Tongue (tissue), 2 donors: ENCODE results near the gene PM20D2. TPM values are rescaled to one million over a fixed set of nuclear protein-coding genes. Genes with fewer than 3 reads are reported as not detected.

Experiments used
- DNase-seq: peaks from one replicate; pipeline ENCODE4 v3.0.0-alpha.2; 2015
- total RNA-seq: library from RNA; depleted of rRNA; stranded (reverse); fragments of >200 nt; gene quantifications from one replicate; pipeline ENCODE4 v1.2.3, GENCODE V29; 2014

PM20D2 gene
- total RNA-seq, 1 donor from 2014 or later: 105 TPM

GRCh38 chr6:89145091-89145955 lies 532 bp upstream of the PM20D2 start:
- DNase-seq: peak; percentile 73

- peak; percentile 64 for DNase-seq
Measured at GRCh38 chr6:89146718-89147700, 1.2 kb downstream of the PM20D2 start.

DNA sequence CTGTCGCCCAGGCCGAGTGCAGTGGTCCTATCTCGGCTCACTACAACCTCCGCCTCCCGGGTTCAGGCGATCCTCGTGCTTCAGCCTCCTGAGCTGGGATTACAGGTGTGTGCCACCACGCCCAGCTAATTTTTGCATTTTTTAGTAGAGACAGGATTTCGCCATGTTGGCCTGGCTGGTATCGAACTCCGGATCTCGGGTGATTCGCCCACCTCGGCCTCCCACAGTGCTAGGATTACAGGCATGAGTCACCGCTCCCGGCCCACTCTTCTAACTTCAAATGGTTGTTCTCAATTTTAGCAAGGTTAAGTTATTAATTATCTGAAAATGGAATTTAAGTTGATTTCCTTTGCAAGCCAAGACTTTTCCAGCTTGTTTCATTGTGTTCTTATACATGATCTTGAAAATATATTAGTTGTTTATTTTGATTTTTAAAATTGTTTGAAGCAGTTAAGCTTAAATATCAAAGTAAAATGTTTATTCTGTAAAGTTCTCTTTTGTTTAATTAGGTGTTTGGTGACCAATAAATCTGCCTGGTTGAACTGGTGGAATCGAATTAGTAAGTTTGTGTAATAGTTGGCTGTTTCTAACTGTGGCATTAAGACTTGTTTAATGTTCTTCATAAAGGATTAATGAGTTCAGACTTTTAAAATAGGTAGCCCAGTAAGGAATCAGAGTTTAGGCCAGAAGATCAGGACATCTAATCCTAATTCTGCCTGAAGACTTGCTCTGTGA lies 2.3 kb downstream of the PM20D2 start:
- no peak for DNase-seq

DNA sequence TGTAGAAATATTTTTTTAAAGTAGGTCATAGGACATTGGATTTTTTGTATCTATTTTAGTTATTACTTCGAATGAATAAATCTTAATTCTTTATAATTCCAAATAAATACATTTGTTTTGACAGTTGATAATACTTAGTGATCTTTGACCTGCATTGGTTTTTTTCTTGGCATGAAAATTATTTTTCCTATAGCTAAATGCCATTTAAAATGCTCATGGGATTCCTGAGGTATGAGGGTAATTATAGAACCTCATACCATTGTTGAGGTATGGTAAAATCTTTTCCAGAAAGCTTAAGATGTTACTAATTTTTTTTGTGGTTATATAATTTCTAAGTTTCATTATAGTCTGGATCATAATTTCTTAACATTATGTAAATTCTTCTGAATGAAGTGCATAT lies 8.3 kb downstream of the PM20D2 start:
- no peak for DNase-seq

- DNase-seq: no peak
Measured at GRCh38 chr6:89160331-89161092, 14.7 kb downstream of the PM20D2 start.

- peak; percentile 25 for DNase-seq
Measured at GRCh38 chr6:89161326-89162046, 15.6 kb downstream of the PM20D2 start.

- peak; percentile 31 for DNase-seq
Measured at GRCh38 chr6:89162047-89162371, 16.2 kb downstream of the PM20D2 start.

DNA sequence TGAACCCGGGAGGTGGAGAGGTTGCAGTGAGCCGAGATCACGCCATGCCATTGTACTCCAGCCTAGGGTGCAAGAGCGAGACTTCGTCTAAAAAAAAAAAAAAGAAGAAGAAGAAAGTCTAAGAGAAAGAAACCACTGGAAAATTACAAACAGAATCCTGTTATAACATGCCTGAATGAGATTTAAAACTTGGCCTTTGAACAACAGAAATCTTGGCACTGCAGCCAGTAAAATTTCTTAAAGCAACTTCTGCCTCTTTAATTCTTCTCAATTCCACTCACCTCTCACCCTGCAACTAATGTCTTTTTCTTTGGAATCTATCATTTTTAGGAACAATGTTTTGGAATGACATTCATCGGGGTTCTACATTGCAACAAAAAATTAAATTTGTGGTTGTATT lies 26.3 kb downstream of the PM20D2 start:
- peak; percentile 30 for DNase-seq

DNA sequence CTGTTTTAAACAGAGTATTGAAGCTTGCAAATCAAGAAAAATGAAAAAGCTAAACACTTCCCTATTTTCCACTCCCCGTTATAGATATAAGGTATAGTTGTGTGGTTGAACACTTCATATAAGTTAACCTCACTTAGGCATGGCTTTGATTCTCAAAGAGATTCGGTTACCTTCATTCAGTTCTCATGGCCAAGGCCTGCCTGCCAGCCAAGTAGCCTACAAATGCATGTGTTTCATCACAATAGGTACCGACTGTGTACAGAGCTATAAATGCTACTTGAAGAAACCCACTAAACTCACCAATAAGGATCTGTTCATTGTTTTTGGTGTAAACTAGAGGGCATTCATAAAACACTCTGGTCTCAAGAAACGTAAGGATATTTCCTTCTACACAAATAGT lies 27.8 kb downstream of the PM20D2 start:
- no peak for DNase-seq

DNA sequence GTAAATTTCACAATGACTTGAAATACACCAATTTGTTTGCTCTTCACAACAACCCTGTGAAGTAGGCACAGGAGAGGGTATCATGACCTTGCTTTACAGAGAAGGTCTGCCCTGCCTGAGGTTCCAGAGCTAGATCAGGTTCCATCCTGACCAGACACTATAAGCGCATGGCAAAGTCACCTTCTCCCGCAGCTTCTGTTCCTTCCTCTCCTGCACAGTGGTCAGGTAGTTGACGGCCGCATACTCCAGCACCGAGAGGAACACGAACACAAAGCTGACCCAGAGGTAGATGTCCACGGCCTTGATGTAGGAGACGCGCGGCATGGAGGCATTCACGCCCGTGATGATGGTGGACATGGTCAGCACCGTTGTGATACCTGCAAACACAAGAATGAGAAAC lies 34.3 kb downstream of the PM20D2 start:
- no peak for DNase-seq

GRCh38 chr6:89180971-89181370 lies 35.1 kb downstream of the PM20D2 start:
- peak; percentile 79 for DNase-seq

DNA sequence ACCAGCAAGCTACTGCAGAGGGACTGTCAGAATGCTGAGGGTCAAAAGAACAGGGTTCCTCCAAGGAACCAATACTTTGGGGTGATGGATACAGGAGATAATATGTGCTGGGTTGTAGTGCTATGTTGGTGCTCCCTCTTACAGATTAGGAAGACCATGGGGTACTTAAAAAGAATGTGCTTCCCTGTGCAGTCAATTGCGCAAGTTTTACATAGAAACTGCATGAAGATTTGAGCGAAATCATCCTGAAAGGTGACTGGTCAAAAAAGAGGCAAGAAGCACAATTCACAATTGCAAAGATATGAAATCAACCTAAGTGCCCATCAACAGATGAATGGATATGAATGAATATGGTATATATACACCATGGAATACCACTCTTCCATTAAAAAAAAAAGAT lies 37.4 kb downstream of the PM20D2 start:
- DNase-seq: no peak

GRCh38 chr6:89184344-89184743 lies 38.5 kb downstream of the PM20D2 start:
- DNase-seq: no peak

DNA sequence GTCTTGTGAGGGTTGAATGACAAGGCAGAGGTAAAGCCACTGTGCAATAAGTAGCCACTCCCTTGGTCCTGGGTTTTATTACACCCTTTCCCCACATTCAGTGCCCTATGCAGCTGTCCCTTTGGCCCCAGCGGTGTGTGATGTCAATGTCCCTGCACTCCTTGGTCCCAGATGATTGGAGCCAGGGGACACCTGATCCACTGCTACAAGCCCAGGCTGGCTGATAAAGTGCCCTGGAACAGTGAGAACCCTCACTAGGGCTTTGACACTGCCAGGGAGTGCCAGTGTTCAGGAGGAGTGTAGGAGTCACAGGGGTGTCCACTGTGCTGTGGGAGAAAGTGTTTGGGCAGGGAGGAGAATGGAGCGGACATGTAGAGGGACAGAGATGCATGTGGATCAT lies 40.9 kb downstream of the PM20D2 start:
- DNase-seq: no peak

GRCh38 chr6:89187504-89187903 lies 41.6 kb downstream of the PM20D2 start:
- no peak for DNase-seq

- DNase-seq: no peak
Measured at GRCh38 chr6:89190741-89191140, 44.9 kb downstream of the PM20D2 start.

DNA sequence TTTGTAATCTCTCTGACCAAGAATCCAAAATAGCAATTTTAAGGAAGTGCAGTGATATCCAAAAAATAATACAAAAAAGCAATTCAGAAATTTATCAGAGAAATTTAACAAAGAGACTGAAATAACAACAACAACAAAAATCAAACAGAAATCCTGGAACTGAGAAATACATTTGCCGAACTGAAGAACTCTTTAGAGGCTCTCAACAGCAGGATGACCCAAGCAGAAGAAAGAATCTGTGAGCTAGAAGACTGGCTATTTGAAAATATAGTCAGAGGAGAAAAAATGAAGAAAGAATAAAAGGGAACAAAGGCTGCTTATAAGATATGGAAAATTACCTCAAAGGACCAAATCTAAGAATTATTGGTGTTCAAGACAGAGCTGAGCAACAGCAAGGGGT lies 48.7 kb downstream of the PM20D2 start:
- no peak for DNase-seq

DNA sequence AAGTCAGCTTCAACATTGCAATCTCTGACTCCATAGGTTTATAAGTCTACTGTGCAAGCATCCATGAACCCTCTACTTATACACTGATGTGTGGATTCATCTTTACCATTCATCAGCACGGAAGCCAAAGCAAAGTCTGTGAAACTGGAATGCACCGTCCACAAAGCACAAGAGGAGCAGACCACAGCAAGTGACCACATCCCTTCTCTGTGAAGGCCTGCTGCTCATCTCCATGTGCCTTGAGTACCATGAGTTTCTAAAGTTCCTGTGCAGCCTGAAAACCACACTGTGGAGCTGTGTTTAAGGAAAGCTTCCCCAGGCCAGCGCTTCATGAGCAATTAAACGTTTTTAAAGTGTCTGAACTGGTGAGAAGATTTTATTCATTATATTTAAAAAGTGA lies 51.3 kb downstream of the PM20D2 start:
- no peak for DNase-seq

DNA sequence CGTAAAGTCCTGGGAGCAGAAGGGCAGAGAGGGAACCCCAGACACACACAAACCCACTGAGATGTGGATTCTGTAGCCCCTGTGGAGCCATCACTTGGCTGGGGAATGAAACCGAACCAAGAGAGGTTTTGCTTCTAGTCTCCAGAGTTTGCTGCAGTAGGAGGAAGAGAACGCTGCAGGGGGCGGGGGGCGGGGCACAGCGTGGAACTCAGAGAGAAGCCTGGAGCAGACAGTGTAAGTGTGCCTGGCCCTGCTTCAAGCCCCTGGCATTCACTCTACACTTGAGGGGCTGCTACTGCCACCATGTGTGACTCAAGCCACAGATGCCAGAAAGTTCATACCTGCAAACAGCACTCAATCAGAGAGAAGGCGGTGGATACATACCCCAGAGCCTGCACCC lies 52.4 kb downstream of the PM20D2 start:
- DNase-seq: no peak

DNA sequence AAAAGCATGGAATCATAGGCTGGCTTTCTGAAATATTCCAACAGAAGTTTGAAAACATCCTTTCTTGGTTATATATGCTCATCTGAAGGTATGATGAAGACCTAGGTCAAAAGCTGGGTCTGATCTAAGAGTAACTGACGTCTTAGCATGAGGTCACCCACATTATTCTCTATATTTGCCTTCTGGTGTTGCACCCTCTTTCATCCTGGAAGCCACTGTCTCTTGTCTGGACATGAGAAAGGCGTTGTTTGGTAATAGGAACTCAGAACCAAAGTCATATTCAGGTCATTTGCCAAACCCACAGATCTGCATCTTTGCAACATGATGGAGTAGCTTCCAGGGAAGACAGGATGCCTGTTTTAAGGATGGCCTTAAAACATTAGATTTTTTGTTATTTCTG lies 53.7 kb downstream of the PM20D2 start:
- no peak for DNase-seq

DNA sequence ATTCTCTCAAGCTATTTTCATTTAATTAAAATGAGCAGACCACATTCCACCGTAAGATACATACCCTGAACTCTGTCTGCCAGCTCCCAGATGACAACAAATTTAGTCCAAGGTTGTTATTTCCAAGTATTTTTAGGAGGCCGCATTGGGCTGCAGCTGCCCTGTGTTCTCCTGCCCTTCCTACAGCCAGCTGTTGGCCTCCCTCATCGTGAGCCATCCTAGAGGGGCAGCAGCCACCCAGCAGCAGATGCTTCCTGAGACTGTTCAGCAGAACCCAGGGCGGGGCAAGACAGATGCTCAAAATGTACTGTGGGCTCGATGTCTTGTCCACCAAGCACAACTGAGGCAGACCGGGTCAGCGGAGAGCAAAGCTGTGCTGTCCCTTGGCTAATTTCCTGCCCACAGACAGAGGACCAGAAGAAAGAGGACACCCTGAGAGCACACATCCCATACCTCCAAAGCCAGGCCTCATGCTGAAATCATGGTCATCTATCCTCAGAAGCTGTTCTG lies 54.9 kb downstream of the PM20D2 start:
- peak; percentile 72 for DNase-seq
